ENCODE data around the gene DHODH.

Gene DHODH

GRCh38 chr16:72013888-72014581, 5.5 kb downstream of the DHODH start:
- DNase-seq (ENCODE audit: low spot score), result no peak

- no peak for DNase-seq (ENCODE audit: low spot score)
Measured at GRCh38 chr16:72014675-72015074, 6.1 kb downstream of the DHODH start.

GRCh38 chr16:72015124-72015523, 6.6 kb downstream of the DHODH start:
- no peak for DNase-seq (ENCODE audit: low spot score)

GRCh38 chr16:72018470-72018869, 9.9 kb downstream of the DHODH start:
- DNase-seq (ENCODE audit: low spot score), result no peak

GRCh38 chr16:72021043-72021442, 12.5 kb downstream of the DHODH start:
- no peak for DNase-seq (ENCODE audit: low spot score)

- DNase-seq (ENCODE audit: low spot score), result no peak
Measured at GRCh38 chr16:72022127-72022526, 13.6 kb downstream of the DHODH start.

- no peak for DNase-seq (ENCODE audit: low spot score)
Measured at GRCh38 chr16:72023962-72024361, 15.4 kb downstream of the DHODH start.

GRCh38 chr16:72024862-72025382, 16.4 kb downstream of the DHODH start:
- DNase-seq (ENCODE audit: low spot score), result no peak

GRCh38 chr16:72025404-72026114, 17.0 kb downstream of the DHODH start:
- DNase-seq (ENCODE audit: low spot score), result no peak

- DNase-seq (ENCODE audit: low spot score), result no peak
Measured at GRCh38 chr16:72027669-72028378, 19.3 kb downstream of the DHODH start.

- DNase-seq (ENCODE audit: low spot score), result no peak
Measured at GRCh38 chr16:72029567-72030271, 21.2 kb downstream of the DHODH start.

GRCh38 chr16:72033437-72033836, 24.9 kb downstream of the DHODH start:
- no peak for DNase-seq (ENCODE audit: low spot score)

- DNase-seq (ENCODE audit: low spot score), result no peak
Measured at GRCh38 chr16:72036098-72036497, 27.6 kb downstream of the DHODH start.

GRCh38 chr16:72042157-72042660, 33.7 kb downstream of the DHODH start:
- DNase-seq (ENCODE audit: low spot score), result no peak

GRCh38 chr16:72043058-72043457, 34.5 kb downstream of the DHODH start:
- no peak for DNase-seq (ENCODE audit: low spot score)

GRCh38 chr16:72043539-72043938, 35.0 kb downstream of the DHODH start:
- DNase-seq (ENCODE audit: low spot score), result no peak

GRCh38 chr16:72044296-72044695, 35.8 kb downstream of the DHODH start:
- no peak for DNase-seq (ENCODE audit: low spot score)

- no peak for DNase-seq (ENCODE audit: low spot score)
Measured at GRCh38 chr16:72044825-72045359, 36.3 kb downstream of the DHODH start.

GRCh38 chr16:72049110-72049509, 40.6 kb downstream of the DHODH start:
- no peak for DNase-seq (ENCODE audit: low spot score)

- DNase-seq (ENCODE audit: low spot score), result peak; percentile 25
Measured at GRCh38 chr16:72050769-72051464, 42.4 kb downstream of the DHODH start.

GRCh38 chr16:72051818-72052217, 43.3 kb downstream of the DHODH start:
- no peak for DNase-seq (ENCODE audit: low spot score)
